Activated CD8-positive, alpha-beta T cell treated with anti-CD3 and anti-CD28 coated beads, Interleukin-2, amount 10 ng/mL, durations not matched to agents 7 days and 5 days (primary cell): ENCODE data around the gene ZNF346. TPM values are rescaled to one million over a fixed set of nuclear protein-coding genes. Genes with fewer than 3 reads are reported as not detected.
"Not testable (repeated sequence)": the region's sequence is repeated elsewhere in the genome, so short reads cannot be mapped to it uniquely, and the experiment has no call there.

Experiments
- ATAC-seq: fragments of 150-1000 bp; cut with Tn5 transposase; one replicate; pipeline ENCODE4 v1.10.0; 2021; ENCODE audit warnings: moderate library complexity
- CTCF ChIA-PET: fragments of 350-600 bp; sonication (Branson Sonifier 250); formaldehyde crosslinking; loops from one replicate; lab custom pipeline; 2021; ENCODE audit warnings: antibody characterized with exemption; lab: Charles Lee
- POLR2A ChIA-PET: fragments of 350-600 bp; sonication (Branson Sonifier 250); formaldehyde crosslinking; loops from one replicate; lab custom pipeline; 2021; ENCODE audit warnings: antibody characterized with exemption; lab: Charles Lee
- DNase-seq: peaks from one replicate; pipeline ENCODE4 v3.0.0-alpha.2; 2020
- H3K27ac Mint-ChIP-seq: one replicate; pipeline ENCODE4 v1.8.0; 2021; ENCODE audit warnings: mild to moderate bottlenecking, mixed read lengths
- H3K27me3 Mint-ChIP-seq: one replicate; pipeline ENCODE4 v1.8.0; 2021; ENCODE audit warnings: low read depth, mixed read lengths
- H3K36me3 Mint-ChIP-seq: one replicate; pipeline ENCODE4 v1.8.0; 2021; ENCODE audit warnings: low read depth, mixed read lengths
- H3K4me1 Mint-ChIP-seq: one replicate; pipeline ENCODE4 v1.8.0; 2021; ENCODE audit warnings: low read depth, mixed read lengths
- H3K4me3 Mint-ChIP-seq: one replicate; pipeline ENCODE4 v1.8.0; 2021; ENCODE audit warnings: mild to moderate bottlenecking, mixed read lengths
- H3K9me3 Mint-ChIP-seq: one replicate; pipeline ENCODE4 v1.8.0; 2022; ENCODE audit warnings: mixed read lengths; ENCODE audit not compliant: insufficient read depth
- total RNA-seq, 2 experiments: library from RNA; stranded (reverse); gene quantifications; one replicate each; pipeline ENCODE4 v1.2.3, GENCODE V29; 2021

ZNF346 gene
- total RNA-seq, 2 experiments from 2014 or later = 25.1 to 29.8 TPM

- DNase-seq = no peak
- Mint-ChIP-seq H3K9me3 (no peaks in the 10 kb centered on the region), H3K36me3 (peaks cover 35% of the 10 kb centered on the region), H3K4me3 (no peak overlapping the region), H3K27ac (no peak overlapping the region), H3K4me1 (peaks cover 8% of the 10 kb centered on the region), H3K27me3 (no peaks in the 10 kb centered on the region)
- ChIA-PET CTCF (interaction anchor here (1.4 kb wide), 1 partner anchor 9 kb away, joined by 3 read pairs; no protein-coding TSS in a partner anchor), POLR2A (interaction anchor here (0.6 kb wide), 1 partner anchor 133 kb away, joined by 3 read pairs; no protein-coding TSS in a partner anchor)
- no peak for ATAC-seq
Observed at GRCh38 chr5:177040814-177041420, 18.4 kb downstream of the ZNF346 start.

GRCh38 chr5:177041936-177042335 lies 19.4 kb downstream of the ZNF346 start:
- no peak for DNase-seq
- Mint-ChIP-seq H3K4me1 (no peaks in the 10 kb centered on the region), H3K4me3 (no peak overlapping the region), H3K27ac (no peak overlapping the region), H3K36me3 (peaks cover 34% of the 10 kb centered on the region), H3K27me3 (no peaks in the 10 kb centered on the region), H3K9me3 (no peaks in the 10 kb centered on the region)
- no peak for ATAC-seq
- ChIA-PET CTCF (interaction anchor here (0.7 to 1.5 kb wide), 4 partner anchors 10 to 30 kb away, joined by 3 read pairs; no protein-coding TSS in a partner anchor), POLR2A (no interaction called here)

- Mint-ChIP-seq H3K36me3 (peaks cover 37% of the 10 kb centered on the region), H3K4me3 (no peak overlapping the region), H3K9me3 (no peaks in the 10 kb centered on the region), H3K27ac (no peak overlapping the region), H3K27me3 (no peaks in the 10 kb centered on the region), H3K4me1 (no peaks in the 10 kb centered on the region)
- ChIA-PET CTCF (interaction anchor here (1.0 to 1.5 kb wide), 2 partner anchors 21 to 29 kb away, joined by 3 read pairs; no protein-coding TSS in a partner anchor), POLR2A (no interaction called here)
- DNase-seq = no peak
- ATAC-seq = no peak
Observed at GRCh38 chr5:177043114-177043513, 20.6 kb downstream of the ZNF346 start.

GRCh38 chr5:177043958-177044357 lies 21.5 kb downstream of the ZNF346 start:
- no peak for ATAC-seq
- ChIA-PET POLR2A (no interaction called here), CTCF (interaction anchor here (1.2 kb wide), 1 partner anchor 383 kb away, joined by 4 read pairs; no protein-coding TSS in a partner anchor)
- Mint-ChIP-seq H3K4me1 (no peaks in the 10 kb centered on the region), H3K4me3 (no peak overlapping the region), H3K27ac (no peak overlapping the region), H3K36me3 (peaks cover 39% of the 10 kb centered on the region), H3K9me3 (no peaks in the 10 kb centered on the region), H3K27me3 (no peaks in the 10 kb centered on the region)
- DNase-seq = no peak

- no peak for ATAC-seq
- H3K4me3 Mint-ChIP-seq = no peak overlapping the region
- peaks cover 41% of the 10 kb centered on the region for H3K36me3 Mint-ChIP-seq
- H3K27me3 Mint-ChIP-seq = no peaks in the 10 kb centered on the region
- no peak for DNase-seq
- H3K27ac Mint-ChIP-seq = no peak overlapping the region
- H3K4me1 Mint-ChIP-seq = no peaks in the 10 kb centered on the region
- ChIA-PET POLR2A (no interaction called here), CTCF (interaction anchor here (1.2 to 1.7 kb wide), 2 partner anchors 23 to 384 kb away, joined by 4 to 5 read pairs; partner anchors contain the start of gene ZNF346)
- H3K9me3 Mint-ChIP-seq = no peaks in the 10 kb centered on the region
Observed at GRCh38 chr5:177044641-177045040, 22.1 kb downstream of the ZNF346 start.

- DNase-seq = no peak
- Mint-ChIP-seq H3K27ac (no peak overlapping the region), H3K9me3 (no peaks in the 10 kb centered on the region), H3K27me3 (no peaks in the 10 kb centered on the region), H3K36me3 (peaks cover 41% of the 10 kb centered on the region), H3K4me3 (no peak overlapping the region), H3K4me1 (no peaks in the 10 kb centered on the region)
- ChIA-PET POLR2A (no interaction called here), CTCF (interaction anchor here (1.7 kb wide), 1 partner anchor 24 kb away, joined by 5 read pairs; the partner anchor contains the start of gene ZNF346)
- no peak for ATAC-seq
Observed at GRCh38 chr5:177045631-177046030, 23.1 kb downstream of the ZNF346 start.

- CTCF ChIA-PET, H3K27me3 Mint-ChIP-seq, DNase-seq, H3K9me3 Mint-ChIP-seq, POLR2A ChIA-PET, H3K27ac Mint-ChIP-seq, ATAC-seq, H3K4me1 Mint-ChIP-seq, H3K4me3 Mint-ChIP-seq: not testable (repeated sequence)
- peaks cover 37% of the 10 kb centered on the region for H3K36me3 Mint-ChIP-seq
Observed at GRCh38 chr5:177048531-177048930, 26.0 kb downstream of the ZNF346 start.

GRCh38 chr5:177049285-177049684 lies 26.8 kb downstream of the ZNF346 start:
- H3K36me3 Mint-ChIP-seq = peaks cover 34% of the 10 kb centered on the region
- CTCF ChIA-PET = interaction anchor here (1.6 kb wide), 1 partner anchor 22 kb away, joined by 6 read pairs; no protein-coding TSS in a partner anchor

GRCh38 chr5:177064500-177065277 lies 42.2 kb downstream of the ZNF346 start:
- DNase-seq (no peak), ATAC-seq (no peak)
- Mint-ChIP-seq H3K27ac (no peak overlapping the region), H3K4me3 (no peak overlapping the region), H3K36me3 (peaks cover 18% of the 10 kb centered on the region), H3K4me1 (no peaks in the 10 kb centered on the region), H3K9me3 (no peaks in the 10 kb centered on the region), H3K27me3 (no peaks in the 10 kb centered on the region)
- CTCF ChIA-PET = no interaction called here
- POLR2A ChIA-PET = no interaction called here

More at GRCh38 chr5:177049285-177049684, 26.8 kb downstream of the ZNF346 start:
- Mint-ChIP-seq H3K9me3 (no peaks in the 10 kb centered on the region), H3K4me3 (no peak overlapping the region), H3K27me3 (no peaks in the 10 kb centered on the region), H3K27ac (no peak overlapping the region), H3K4me1 (no peaks in the 10 kb centered on the region)
- POLR2A ChIA-PET = no interaction called here
- ATAC-seq (no peak), DNase-seq (no peak)

- no peaks in the 10 kb centered on the region for H3K4me1 Mint-ChIP-seq
- ATAC-seq = no peak
- DNase-seq = no peak
- ChIA-PET CTCF (no interaction called here), POLR2A (no interaction called here)
- no peaks in the 10 kb centered on the region for H3K27me3 Mint-ChIP-seq
- H3K4me3 Mint-ChIP-seq = no peak overlapping the region
- peaks cover 16% of the 10 kb centered on the region for H3K36me3 Mint-ChIP-seq
- H3K9me3 Mint-ChIP-seq = no peaks in the 10 kb centered on the region
- no peak overlapping the region for H3K27ac Mint-ChIP-seq
Observed at GRCh38 chr5:177065491-177065890, 43.0 kb downstream of the ZNF346 start.

- Mint-ChIP-seq H3K27me3 (no peaks in the 10 kb centered on the region), H3K36me3 (peaks cover 16% of the 10 kb centered on the region), H3K4me3 (no peak overlapping the region), H3K27ac (no peak overlapping the region), H3K9me3 (no peaks in the 10 kb centered on the region), H3K4me1 (no peaks in the 10 kb centered on the region)
- ChIA-PET POLR2A (no interaction called here), CTCF (interaction anchor here (8.9 kb wide), 1 partner anchor 48 kb away, joined by 57 read pairs; no protein-coding TSS in a partner anchor)
- no peak for DNase-seq
- no peak for ATAC-seq
Observed at GRCh38 chr5:177066224-177066623, 43.7 kb downstream of the ZNF346 start.

- Mint-ChIP-seq H3K27me3 (no peaks in the 10 kb centered on the region), H3K4me3 (no peak overlapping the region), H3K36me3 (peaks cover 14% of the 10 kb centered on the region), H3K27ac (no peak overlapping the region), H3K4me1 (peaks cover 3% of the 10 kb centered on the region), H3K9me3 (no peaks in the 10 kb centered on the region)
- ATAC-seq (no peak), DNase-seq (no peak)
- POLR2A ChIA-PET = no interaction called here
- CTCF ChIA-PET = interaction anchor here (7.7 to 8.9 kb wide), 2 partner anchors 16 to 46 kb away, joined by 57 to 70 read pairs; partner anchors contain the start of gene FGFR4
Observed at GRCh38 chr5:177067503-177067902, 45.0 kb downstream of the ZNF346 start.
